ENCODE data around the gene JUN.
A peak's percentile ranks its signal among the peaks of the same experiment; 100 is the strongest.
"Not testable (repeated sequence)": the region's sequence is repeated elsewhere in the genome, so short reads cannot be mapped to it uniquely, and the experiment has no call there.

The JUN gene

DNA sequence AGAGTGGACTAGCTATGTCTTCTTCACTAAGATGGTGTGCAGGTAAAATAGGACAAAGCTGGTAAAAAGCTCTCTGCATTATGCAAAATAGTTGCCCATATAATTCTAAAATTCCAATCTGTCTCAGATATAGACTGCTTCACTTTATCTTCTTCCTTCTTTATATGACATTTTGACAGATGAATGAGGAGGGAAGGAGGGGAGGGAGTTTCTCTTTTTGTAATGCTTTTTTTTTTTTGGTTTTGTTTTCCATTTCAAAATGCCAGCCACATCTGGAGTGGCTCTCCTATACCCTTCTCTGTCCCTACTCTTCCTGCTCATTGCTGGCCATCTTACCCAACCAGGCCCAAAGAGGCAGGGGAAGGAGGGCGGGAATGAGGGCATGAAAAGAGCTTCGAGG, 24.2 kb upstream of the JUN start:
- no peak for DNase-seq (ENCODE audit: low read depth)

- DNase-seq (ENCODE audit: low read depth), result no peak
These were observed 22.1 kb upstream of the JUN start for GRCh38 chr1:58805716-58806571.

DNA sequence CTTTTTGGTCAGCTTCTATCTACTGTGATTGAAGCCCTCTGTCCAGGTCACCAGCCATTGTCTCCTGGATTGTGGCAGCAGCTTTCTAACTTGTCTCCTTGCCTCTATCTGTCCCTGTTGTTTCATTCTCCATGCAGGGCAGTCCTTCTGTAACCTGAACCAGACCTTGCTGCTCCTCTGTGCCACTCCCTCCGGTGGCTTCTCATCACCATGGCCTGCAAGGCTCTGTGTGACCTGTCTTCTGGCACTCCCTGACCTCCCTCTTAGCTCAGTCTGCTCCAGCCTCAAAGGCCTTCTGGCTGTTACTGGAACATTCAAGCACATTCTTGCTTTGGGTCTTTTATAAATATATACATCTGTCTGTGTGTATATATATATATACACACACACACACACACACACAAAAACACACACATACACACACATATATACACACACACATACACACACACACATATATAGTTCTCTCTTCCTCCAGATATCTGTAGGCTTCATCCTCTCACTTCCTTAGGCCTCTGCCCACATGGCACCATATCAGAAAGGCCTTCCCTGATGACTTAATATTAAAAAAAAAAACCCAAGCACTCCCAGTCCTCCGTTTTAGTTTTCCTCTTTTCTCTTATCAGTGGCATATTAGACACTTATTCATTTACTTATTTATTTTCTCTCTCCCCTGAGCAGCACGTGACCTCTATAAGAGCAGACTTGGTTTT, 21.2 kb upstream of the JUN start:
- no peak for DNase-seq (ENCODE audit: low read depth)

DNA sequence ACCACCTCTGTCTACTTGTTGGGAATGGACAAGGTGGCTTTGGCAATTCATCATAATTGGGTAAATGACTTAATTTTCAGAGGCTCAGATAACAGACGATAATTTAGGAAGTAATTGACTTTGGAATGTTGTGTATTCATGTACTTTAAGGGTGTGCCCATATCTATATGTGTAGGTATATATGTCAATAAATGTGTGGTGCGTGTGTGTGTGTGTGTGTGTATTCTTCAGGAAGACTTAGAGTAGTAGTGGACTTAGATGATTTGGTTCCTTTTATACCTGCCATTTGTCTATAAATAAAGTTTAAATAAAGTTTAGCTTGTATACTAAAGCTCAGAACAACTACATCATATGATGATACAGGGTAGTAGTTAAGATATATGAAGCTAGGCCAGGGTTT, 20.0 kb upstream of the JUN start:
- no peak for DNase-seq (ENCODE audit: low read depth)

DNA sequence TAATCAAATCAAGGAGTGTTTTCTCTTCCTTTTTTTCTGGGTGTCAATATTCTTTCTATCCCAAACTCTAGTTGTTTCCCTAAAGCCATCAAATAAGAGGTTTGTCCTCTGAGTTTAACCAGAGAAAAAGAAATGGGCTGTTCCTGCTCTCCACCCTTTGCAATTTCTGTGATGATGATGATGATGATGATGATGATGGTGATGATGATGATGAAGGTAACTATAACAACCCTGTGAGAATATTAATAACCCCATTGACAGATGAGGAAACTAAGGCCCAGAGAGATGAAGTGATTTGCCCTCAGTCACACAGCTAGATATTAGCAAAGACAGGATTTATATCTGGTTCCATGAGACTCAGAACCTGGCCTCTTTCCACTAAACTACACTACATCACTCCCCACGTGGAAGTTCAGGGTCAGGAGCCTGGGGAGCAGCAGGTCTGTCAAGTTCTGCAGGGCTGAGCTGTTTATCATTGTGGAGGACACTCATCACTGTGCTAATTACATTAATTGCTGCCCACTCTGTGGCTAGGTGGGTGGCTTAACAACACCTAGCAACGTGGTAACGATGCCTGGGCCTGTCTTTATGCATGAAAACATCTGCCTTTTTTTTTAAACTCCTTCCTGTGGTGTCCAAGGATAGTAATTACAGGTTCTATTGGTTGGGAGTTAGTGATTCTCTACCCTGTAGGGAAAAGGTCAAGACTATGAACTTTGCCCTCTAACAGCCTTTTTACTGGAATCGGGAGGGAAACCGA, 19.0 kb upstream of the JUN start:
- no peak for DNase-seq (ENCODE audit: low read depth)

GRCh38 chr1:58801286-58801685, 17.4 kb upstream of the JUN start:
- not testable (repeated sequence) for DNase-seq (ENCODE audit: low read depth)

DNA sequence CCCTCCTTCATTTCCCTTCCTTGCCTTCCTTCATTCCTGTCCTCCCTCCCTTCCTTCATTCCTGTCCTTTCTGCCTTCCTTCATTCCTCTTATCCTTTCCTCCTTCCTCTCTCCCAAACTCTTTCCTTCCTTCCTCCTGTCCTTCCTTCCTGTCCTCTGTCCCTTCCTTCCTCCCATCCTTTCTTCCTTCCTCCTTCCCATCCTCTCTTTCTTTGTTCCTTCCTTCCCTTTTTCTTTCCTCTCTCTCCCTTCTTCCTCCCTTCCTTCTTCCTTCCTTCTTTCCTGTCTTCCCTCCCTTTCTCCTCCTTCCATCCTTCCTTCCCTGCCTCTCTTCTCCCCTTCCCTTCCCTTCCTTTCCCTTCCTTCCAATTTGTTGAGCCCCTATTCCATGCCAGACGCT, 15.8 kb upstream of the JUN start:
- no peak for DNase-seq (ENCODE audit: low read depth)

- DNase-seq (ENCODE audit: low read depth), result no peak
These were observed 15.1 kb upstream of the JUN start for GRCh38 chr1:58798910-58799442.

DNA sequence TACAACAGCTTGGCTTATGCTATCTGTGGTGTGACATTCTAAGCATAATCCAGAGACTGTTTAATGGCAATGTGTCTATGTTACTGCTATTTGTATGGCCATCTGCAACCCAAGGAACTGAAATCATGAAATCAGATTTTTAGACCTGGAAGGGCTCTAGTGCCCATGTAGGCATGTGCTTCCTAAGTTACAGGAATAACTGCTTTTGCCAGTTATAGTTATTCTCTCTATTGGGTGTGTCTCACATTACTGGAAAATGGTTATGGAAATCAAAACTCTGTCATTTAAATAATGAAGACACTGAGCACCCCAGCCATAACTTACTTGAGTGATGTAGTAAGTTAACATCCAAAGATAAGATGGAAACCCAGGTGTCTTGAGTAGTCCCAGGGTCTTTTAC, 12.6 kb upstream of the JUN start:
- no peak for DNase-seq (ENCODE audit: low read depth)

GRCh38 chr1:58794585-58794984, 10.7 kb upstream of the JUN start:
- DNase-seq (ENCODE audit: low read depth), result no peak

GRCh38 chr1:58792846-58793245, 9.0 kb upstream of the JUN start:
- no peak for DNase-seq (ENCODE audit: low read depth)

GRCh38 chr1:58791106-58791505, 7.3 kb upstream of the JUN start:
- DNase-seq (ENCODE audit: low read depth), result no peak

DNA sequence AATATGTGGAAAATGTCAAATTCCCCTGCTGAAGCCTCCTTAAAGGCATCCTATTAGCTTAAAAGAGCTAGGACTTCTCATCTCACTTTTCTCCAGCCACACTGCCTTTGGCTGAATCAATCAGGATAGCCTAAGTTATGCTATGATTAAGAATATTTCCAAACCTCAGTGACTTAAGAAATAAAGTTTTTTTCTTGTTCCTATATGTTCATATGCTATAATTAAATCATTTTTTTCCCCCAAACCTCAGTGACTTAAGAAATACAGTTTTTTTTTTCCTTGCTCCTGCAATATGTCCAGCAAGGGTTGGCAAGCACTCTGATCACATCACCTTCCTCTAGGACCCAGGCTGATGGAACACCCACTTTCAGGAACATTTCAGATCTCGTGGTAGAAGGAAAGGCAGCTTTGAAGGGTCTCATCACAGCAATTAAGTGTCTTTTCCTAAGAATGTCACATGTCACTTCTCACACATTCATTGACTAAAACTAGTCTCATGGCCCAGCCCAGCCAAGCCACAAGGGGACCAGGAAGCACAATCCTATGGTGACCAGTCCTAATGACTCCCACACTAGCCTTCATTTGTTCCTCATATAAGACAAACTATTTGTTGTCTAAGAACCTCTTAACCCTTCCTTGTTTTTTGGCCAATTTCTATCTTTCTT, 6.3 kb upstream of the JUN start:
- no peak for DNase-seq (ENCODE audit: low read depth)

GRCh38 chr1:58789322-58789856, 5.5 kb upstream of the JUN start:
- DNase-seq (ENCODE audit: low read depth), result no peak

DNA sequence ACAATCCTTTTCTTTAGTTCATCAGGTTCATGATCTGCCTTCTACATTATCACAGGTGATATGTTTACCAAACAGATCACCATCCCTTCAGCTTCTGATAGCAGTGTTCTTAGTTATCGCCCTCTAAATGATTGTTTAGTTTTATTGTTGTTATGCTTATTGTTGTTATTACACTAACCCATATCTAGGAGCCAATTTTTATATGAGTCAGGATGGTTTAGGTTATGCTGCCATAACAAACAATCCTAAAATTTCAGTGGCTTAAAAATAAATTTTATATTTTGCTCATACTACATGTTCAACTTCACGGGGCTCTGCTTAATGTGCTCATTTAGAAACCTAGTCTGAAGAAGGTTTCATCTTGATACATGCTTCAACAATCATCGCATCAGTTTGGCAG, 4.4 kb upstream of the JUN start:
- DNase-seq (ENCODE audit: low read depth), result no peak

DNA sequence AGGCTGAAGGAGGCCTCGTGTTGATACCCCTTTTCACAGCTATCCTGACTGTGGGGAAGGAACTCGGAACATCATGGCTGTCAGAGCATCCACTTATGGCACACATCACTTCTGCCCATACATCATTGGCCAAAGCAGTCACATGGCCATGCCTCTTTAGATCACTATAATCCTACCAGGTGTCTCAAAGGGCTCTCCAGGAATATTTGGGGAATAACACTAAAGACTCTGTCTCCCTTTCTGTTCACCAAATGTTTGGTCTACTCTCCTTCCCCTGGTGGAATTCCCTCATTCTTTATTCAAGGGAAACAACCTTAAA, 3.0 kb upstream of the JUN start:
- DNase-seq (ENCODE audit: low read depth), result no peak

DNA sequence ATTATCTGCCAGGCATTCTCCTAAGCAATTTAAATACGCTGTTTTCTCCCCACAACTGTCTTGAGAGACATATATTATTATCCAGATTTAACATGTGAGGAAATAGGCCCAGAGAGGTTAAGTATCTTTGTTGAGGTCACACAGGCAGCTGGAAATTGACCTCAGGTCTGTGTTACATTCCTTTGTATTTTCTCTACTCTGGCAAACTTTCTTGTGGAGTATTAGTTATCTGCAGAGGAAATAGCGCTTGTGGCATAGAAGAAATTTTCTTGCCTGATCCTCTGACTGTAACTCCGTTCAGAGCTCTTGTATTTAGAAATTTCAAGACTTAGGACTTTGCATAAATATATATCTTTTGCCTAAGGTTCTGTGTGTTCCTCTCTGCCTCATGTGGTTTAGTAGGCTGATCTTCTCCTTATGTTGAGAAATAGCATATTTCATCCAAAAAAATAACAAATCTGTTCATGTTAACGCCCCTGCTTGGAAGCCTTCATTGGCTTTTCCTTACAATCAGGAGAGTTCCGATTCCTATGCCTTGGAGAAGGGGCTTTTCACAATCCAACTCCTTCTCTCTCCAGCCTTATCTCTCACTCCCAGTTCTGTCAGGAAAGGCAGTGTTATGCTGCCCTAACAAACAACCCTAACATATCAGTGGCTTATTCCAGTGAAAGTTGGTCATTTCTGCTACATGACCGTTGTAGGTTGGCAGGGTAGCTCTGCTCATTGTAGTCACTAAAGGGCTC, 2.5 kb upstream of the JUN start:
- DNase-seq (ENCODE audit: low read depth), result no peak

GRCh38 chr1:58785442-58786058, 1.7 kb upstream of the JUN start:
- DNase-seq (ENCODE audit: low read depth), result peak; percentile 2

DNA sequence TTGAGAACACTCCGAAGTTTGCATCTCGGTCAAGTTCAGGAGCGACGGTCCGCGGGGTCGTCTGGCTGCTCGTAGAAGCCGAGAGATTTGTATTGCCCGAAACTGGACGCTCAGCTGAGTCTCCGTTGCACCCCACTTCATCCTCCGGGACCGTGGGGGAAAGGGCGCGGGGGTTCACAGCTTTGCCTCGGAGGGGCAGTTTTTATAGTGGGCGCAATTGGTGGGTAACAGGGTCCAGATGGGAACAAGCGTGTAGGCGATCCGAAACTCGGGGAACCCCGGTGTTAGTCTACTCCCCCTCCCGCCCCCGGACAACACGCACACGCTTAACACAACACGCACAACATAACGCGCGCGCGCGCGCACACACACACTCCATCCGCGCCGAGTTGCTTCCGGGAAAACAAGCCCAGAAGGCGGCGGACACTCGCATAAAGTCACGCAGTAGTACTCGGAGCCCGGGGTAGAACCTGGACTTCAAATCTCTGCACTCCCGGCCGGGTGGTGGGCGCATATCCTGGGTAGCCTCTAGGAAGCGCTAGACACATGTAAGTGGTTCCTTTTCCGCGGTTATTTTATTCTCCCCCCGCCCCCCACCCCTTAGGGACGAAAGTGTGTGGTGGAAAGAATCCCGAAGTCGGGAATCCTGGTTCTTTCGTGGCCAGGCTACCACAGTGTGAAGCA, 1.1 kb upstream of the JUN start:
- DNase-seq (ENCODE audit: low read depth), result peak; percentile 74

Data from stimulated activated CD4-positive, alpha-beta T cell treated with anti-CD3 and anti-CD28 coated beads, Interleukin-2, amount 100 ng/mL, for 4 hours (primary cell).